HG03159 (cell line): ENCODE data around the gene HSPA1B.
A peak's percentile ranks its signal among the peaks of the same experiment; 100 is the strongest.
"Not testable (repeated sequence)": the region's sequence is repeated elsewhere in the genome, so short reads cannot be mapped to it uniquely, and the experiment has no call there.

Source experiments
- ATAC-seq: cut with Tn5 transposase; IDR thresholded peaks from one replicate; pipeline ENCODE4 v1.9.1; 2021; ENCODE audit warnings: mild to moderate bottlenecking, moderate library complexity; ENCODE audit not compliant: unreplicated experiment

Gene HSPA1B

DNA sequence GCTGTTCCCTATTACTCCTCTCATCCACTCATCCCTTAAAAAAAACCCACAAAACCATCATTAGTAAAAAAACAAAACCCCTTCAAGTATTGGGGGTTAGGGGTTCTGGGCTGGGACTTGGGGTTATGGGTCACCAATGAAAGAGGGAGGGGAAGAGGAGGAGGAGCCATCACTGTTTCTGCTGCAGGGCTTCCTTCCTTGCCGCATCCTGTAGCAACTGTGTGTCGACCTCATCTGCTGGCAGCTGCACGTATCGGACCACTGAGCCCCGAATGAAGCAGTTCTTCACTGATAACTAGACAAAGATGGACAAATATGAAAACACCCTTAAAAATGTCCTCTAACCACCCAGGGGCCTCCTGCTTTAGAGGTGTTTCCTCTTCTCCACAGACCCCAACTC, 29.9 kb upstream of the HSPA1B start:
- no peak for ATAC-seq

DNA sequence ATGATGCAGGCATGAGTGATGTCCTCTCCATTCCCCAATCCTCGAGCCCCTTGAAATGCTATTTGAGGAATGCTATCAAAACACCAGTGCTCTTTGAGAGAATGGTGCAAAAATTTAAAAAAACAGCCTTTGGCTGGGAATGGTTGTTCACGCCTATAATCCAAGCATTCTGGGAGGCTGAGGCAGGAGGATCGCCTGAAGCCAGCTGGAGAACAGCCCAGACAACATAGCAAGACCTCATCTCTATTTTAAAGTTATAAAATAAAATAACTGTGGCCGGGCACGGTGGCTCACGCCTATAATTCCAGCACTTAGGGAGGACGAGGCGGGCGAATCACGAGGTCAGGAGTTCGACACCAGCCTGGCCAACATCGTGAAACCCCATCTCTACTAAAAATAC, 27.8 kb upstream of the HSPA1B start:
- no peak for ATAC-seq

DNA sequence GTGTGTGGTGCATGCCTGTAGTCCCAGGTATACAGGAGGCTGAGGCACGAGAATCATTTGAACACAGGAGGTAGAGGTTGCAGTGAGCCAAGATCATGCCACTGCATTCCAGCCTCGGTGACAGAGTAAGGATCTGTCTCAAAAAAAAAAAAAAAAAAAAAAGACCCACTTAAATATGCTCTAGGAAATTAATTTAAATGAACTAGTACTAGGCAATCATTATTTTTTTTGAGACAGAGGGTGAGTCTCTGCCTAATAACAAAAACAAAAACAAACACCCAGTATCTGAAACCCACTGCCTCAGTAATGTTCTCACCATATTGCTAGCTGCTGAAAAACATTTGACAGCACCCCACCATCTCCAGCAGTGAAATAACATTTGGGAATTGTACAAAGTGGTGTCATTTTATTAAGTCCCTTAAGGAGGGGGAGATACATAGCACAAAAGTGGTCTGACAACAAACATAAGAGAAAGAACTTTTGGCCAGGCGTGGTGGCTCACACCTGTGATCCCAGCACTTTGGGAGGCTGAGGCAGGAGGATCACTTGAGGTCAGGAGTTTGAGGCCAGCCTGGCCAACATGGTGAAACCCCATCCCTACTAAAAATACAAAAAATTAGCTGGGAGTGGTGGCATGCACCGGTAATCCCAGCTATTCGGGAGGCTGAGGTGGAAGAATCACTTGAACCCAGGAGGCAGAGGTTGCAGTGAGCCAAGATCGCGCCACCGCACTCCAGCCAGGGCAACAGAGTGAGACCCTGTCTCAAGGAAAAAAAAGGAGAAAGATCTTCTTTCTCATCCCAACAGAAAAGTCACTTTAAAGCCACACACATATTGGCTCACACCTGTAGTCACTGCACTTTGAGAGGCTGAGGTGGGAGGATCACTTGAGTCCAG, 26.3 kb upstream of the HSPA1B start:
- not testable (repeated sequence) for ATAC-seq

DNA sequence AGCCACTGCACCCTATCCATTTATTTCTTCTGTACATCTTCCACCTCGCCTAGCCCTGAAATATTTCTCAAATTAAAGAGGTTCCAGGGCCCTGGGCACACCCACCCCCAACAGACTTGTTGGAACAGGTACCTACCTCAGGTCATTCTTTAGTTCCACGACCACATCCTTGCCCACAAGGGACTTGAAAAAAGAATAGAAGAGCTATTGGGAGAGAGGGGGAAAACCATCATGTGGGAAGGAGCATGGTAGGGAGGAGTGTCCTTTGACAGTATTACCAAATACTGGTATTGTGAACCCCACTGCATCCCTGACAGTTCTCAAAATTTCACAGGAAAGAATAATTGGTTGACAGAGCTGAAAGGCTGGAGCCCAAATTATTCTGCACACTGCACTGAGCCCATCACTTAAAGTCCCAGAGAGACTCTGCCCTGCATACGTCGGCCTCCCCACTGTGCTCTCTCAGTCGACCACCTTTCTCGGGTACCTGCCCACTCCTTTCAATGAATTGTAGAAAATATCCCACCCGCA, 21.5 kb upstream of the HSPA1B start:
- peak; percentile 16 for ATAC-seq

DNA sequence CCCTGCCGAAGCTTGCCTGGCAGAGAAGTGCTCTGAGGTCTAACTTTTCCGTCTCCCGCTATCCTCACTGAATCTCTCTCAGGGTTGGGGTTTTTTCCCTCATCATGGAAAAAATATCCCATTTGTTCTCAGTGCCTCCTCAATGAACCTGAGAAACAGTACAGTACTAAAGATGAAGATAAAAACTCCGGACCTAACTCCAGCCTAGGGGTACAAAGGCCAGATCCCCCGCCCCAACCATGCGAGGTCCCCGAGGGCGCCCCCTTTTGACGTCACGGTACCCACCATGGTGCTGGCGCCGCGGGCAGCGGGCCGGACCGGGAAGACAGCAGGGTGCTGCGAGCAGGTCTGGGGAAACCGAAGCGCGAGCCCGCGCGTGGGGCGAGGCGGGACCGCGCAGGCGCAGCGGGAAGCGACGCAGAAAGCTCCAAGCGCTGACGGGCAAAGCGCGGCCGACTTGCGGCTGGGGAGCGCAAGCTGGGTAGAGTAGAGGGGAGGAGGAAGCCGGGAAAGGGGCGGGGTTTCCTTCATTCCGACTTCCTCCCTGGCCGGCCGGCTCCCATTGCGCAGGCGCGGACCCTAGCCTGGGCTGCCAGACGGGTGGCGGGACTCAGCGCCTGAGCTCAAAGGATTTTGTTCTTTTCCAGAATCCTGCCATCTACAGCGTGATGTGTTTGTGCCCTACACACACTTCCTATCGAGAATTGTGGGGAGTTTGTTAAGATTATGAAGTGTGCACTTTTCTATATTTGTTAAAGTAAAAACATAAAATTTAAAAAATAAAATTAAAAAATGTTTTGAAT, 20.9 kb upstream of the HSPA1B start, which contains the start of gene LSM2:
Gene LSM2 (minus strand): TSS at position 497 of the 803 bp plus-strand sequence. CDS start 209 bp downstream, at position 288.
- ATAC-seq, result peak; percentile 87

DNA sequence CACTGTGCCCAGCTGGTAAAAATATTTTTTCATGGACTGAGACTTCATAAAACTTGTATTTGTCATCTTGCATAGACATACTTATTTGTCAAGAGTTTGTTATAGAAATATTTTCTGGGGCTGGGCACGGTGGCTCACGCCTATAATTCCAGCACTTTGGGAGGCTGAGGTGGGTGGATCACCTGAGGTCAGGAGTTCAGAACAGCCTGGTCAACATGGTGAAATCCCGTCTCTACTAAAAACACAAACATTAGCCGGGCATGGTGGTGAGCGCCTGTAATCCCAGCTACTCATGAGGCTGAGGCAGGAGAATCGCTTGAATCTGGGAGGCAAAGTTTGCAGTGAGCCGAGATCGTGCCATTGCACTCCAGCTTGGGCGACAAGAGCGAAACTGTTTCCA, 18.9 kb upstream of the HSPA1B start:
- not testable (repeated sequence) for ATAC-seq

DNA sequence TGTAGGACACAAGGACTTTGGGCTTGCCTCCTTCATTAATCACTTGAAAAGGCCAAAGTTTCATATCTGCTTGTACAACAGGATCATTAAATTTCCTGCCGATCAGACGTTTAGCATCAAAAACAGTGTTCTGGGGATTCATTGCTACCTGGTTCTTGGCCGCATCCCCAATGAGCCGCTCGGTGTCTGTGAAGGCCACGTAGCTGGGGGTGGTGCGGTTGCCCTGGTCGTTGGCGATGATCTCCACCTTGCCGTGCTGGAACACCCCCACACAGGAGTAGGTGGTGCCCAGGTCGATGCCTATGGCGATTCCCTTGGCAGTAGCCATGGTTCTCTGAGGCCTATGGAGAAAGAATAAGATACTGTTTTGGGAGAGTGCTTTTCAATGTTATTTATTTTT, 15.9 kb upstream of the HSPA1B start:
- ATAC-seq, result no peak

DNA sequence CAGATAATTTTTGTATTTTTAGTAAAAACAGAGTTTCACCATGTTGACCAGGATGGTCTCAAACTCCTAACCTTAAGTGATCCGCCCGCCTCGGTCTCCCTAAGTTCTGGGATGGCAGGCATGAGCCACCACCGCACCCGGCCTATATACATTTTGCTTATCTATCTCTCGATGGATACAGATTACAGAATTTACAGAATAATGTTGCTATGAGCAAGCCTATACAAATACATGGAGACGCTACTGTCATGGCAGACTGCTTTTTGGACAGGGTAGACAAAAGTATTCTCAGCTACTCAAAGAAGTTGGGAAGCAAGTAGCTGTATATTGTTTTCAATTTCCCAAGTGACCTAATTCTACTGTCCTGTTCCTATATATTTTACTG, 14.1 kb upstream of the HSPA1B start:
- ATAC-seq, result no peak

DNA sequence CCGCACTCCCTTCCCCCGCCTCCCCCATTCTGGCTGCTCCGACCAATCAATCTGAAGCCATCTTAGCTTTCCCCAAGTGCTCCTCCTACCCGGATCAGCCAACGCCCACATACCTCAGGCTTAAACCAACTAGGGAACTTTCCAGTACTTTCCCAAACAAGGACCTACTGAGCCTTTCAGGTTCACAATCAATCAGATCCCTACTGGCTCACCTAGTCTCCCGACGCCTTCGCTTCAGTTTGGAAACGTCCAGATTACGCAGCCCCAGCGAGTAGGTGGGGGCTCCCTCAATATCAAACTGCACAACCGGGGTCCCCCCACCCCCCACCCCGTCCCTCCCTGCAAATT, 12.9 kb upstream of the HSPA1B start:
- no peak for ATAC-seq

DNA sequence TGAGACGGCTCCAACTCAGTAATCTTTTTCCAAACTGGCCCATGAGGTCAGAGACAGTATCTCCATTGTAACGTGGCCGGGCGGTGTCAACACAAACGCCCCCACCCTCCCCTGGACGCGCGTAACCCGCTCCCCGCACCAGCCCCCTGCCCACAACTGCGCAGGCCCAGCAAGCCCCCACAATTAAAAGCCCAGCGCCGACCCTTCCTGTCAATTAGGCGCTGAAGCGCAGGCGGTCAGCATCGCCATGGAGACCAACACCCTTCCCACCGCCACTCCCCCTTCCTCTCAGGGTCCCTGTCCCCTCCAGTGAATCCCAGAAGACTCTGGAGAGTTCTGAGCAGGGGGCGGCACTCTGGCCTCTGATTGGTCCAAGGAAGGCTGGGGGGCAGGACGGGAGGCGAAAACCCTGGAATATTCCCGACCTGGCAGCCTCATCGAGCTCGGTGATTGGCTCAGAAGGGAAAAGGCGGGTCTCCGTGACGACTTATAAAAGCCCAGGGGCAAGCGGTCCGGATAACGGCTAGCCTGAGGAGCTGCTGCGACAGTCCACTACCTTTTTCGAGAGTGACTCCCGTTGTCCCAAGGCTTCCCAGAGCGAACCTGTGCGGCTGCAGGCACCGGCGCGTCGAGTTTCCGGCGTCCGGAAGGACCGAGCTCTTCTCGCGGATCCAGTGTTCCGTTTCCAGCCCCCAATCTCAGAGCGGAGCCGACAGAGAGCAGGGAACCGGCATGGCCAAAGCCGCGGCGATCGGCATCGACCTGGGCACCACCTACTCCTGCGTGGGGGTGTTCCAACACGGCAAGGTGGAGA, 12.3 kb upstream of the HSPA1B start, which contains the start of the genes HSPA1A and HSPA1L:
Gene HSPA1A (plus strand): TSS at position 519 of the 814 bp plus-strand sequence. CDS start 214 bp downstream, at position 733.
Gene HSPA1L (minus strand): TSS at position 259 of the 814 bp plus-strand sequence. CDS start 3,311 bp downstream, outside the sequence.
- no peak for ATAC-seq

DNA sequence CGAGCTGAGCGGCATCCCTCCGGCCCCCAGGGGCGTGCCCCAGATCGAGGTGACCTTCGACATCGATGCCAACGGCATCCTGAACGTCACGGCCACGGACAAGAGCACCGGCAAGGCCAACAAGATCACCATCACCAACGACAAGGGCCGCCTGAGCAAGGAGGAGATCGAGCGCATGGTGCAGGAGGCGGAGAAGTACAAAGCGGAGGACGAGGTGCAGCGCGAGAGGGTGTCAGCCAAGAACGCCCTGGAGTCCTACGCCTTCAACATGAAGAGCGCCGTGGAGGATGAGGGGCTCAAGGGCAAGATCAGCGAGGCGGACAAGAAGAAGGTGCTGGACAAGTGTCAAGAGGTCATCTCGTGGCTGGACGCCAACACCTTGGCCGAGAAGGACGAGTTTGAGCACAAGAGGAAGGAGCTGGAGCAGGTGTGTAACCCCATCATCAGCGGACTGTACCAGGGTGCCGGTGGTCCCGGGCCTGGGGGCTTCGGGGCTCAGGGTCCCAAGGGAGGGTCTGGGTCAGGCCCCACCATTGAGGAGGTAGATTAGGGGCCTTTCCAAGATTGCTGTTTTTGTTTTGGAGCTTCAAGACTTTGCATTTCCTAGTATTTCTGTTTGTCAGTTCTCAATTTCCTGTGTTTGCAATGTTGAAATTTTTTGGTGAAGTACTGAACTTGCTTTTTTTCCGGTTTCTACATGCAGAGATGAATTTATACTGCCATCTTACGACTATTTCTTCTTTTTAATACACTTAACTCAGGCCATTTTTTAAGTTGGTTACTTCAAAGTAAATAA, 10.2 kb upstream of the HSPA1B start:
- ATAC-seq, result not testable (repeated sequence)

DNA sequence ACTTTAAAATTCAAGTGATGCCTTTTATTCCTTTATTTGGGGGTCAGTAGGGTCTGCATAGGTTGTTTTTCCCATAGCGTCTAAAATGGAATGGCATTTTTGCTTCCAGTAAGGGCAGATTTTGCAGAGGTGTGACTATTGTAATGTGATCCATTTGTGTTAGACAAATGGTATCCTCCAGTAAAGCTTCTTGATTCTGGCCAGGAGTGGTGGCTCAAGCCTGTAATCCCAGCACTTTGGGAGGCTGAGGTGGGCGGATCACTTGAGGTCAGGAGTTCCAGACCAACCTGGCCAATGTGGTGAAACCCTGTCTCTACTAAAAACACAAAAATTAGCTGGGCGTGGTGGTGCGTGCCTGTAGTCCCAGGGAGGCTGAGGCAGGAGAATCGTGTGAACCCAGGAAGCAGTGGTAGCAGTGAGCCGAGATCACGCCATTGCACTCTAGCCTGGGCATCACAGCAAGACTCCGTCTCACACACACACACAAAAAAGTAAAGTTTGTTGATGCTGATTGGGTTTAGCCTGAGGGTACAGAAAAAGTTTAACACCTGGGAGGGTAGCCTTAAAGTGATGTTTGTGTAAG, 9.5 kb upstream of the HSPA1B start:
- ATAC-seq, result not testable (repeated sequence)

DNA sequence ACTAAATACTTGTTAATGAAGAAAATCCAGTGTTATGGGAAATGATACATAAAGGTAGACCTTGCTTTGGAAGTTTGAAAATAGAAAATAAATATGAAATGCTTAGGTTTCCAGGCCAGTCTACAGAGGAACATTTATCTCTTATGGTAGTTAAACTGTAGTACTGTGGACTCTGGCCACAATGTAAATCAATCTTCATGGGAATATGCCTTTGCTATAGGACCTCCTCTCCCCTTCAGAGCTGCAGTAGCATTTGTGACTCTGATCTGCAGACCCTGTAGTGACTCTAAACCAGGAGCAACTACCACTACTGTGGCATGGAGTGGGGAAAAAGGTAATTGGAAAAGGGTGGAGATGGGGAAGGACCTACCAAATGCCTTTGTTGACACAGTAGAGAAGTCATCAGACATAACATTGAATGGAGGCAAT, 7.7 kb upstream of the HSPA1B start:
- ATAC-seq, result no peak

DNA sequence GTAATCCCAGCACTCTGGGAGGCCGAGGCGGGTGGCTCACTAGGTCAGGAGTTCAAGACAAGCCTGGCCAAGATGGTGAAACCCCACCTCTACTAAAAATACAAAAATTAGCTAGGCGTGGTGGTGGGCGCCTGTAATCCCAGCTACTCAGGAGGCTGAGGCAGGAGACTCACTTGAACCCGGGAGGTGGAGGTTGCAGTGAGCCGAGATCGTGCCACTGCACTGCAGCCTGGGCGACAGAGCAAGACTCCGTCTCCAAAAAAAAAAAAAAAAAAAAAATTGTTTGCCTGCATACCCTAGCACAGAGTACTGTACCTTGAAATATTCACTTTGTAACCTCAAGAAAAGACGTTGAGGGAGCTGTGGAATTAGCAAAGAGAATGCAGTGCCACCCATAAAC, 7.1 kb upstream of the HSPA1B start:
- ATAC-seq, result not testable (repeated sequence)

DNA sequence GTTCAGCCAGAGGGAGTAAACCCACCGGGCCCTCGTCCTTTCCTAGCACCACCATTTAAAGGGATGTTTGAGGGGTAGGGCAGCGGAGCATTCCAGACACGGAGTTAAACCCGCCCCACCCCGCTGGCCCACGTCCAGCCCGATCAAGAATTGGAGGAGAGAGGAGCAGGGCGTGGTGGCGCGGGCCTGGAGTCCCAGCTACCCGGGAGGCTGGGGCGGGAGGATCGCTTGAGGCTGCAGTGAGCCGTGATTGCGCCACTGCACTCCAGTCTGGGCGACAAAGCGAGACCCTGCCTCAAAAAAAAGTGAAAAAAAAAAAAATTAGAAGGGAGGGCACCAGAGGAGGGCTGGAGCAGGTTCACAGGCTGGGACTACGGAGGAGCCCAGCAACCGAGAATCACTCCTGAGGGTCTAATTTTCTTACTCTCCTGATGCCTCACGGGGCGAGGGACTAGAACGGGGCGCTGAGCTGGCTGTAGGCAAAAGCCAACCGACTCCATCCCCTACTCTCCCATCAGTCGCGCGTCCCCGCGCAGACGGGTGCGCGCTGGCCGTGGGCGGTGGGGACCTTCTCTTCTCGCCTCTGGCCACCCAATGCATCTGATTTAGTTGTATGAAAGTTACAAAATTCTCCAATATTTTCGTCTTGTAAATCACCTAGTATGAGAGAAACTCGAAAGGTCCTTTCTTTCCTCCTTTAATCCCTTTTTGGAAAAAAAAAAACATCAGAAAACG, 6.1 kb upstream of the HSPA1B start:
- ATAC-seq, result no peak

DNA sequence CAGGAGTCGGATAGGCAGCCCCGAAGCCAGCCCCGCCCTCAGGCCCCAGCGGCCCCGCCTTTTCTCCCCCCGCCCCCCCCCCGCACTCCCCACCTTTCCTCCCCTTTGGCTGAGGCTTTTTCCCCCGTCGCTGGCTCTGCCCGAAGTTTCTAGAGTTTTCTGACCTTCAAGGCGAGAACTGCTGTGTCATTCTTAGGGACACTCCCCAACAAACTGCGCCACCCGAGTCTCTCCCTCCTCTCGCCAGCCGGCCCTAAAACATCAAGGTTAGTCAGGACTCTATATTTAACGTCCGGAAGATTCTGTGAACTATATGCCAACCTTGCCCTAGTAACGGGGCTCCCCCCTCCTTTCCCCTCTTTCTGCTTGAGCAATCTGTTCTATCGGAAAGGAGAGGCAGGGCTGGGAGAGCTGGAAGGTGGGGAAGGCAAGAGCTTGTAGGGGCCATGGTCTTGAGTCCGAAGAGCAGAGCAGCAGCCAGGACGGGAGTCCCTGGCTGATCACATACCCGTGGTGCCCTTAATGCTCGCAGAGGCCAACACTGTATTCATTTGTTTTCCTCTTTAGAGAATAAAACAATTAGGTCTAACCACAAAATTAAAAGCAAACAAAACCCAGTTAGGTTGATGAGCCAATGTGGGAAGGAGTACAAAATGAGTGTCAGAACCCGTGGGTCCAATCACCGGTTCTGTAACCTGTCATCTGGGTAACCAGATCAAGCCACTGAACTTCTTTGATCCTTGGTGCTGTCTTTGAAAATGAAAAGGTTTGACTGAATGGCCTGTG, 5.3 kb upstream of the HSPA1B start:
- ATAC-seq, result no peak

DNA sequence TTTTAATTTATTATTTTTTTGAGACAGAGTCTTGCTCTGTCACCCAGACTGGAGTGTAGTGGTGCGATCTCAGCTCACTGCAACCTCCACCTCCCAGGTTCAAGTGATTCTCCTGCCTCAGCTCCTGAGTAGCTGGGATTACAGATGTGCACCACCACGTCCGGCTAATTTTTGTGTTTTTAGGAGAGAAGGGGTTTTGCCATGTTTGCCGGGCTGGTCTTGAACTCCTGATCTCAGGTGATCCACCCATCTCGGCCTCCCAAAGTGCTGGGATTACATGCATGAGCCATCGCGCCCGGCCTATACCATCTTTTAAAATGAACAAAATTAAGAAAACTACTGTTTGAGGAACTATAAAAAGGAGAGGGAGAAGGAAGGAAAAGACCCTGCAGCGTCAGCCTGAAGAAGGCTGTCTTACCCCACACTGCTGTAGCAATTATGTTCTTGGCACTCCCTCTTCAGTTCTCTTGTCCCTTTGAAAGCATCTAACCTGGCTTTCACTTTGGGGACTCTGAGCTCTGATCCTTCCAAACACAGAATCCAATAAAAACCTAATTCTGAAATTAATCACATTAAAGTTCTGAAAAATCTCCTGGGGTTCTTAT, 3.8 kb upstream of the HSPA1B start:
- not testable (repeated sequence) for ATAC-seq
